T-cell (primary cell): ENCODE data around the gene PRKCZ. TPM values are rescaled to one million over a fixed set of nuclear protein-coding genes. Genes with fewer than 3 reads are reported as not detected.

Experiments used
- ATAC-seq, 4 experiments: fragments of 200-7000 bp in 3 of 4; fragments of 150-1000 bp in 1 of 4; cut with Tn5 transposase; replicated peaks in 1 of 4; 1 replicate in 3 of 4; 2 replicates in 1 of 4; pipeline ENCODE4 v1.10.0; 2021; ENCODE audit warnings: moderate library complexity in 3 of 4, mild to moderate bottlenecking in 2 of 4, moderate number of reproducible peaks in 1 of 4
- CTCF ChIA-PET, 2 donors: fragments of 300-600 bp; sonication (Branson Sonifier 250); formaldehyde crosslinking; loops; one replicate each; lab custom pipeline; 2022; ENCODE audit warnings: antibody characterized with exemption in 2 of 2; lab: Charles Lee
- POLR2A ChIA-PET, 2 donors: fragments of 300-600 bp; sonication (Branson Sonifier 250); formaldehyde crosslinking; loops; one replicate each; lab custom pipeline; 2022; ENCODE audit warnings: antibody characterized with exemption in 2 of 2; lab: Charles Lee
- DNase-seq, 35 experiments: peaks; one replicate each; pipeline versions ENCODE4 v3.0.0 to v3.0.0-alpha.2; 2013 to 2023
- H3K27ac ChIP-seq: one replicate; pipeline ENCODE4 v1.5.1; 2013; ENCODE audit warnings: low read length
- H3K27me3 ChIP-seq, 2 experiments: replicated peaks in 1 of 2; 1 replicate in 1 of 2; 2 replicates in 1 of 2; pipeline versions ENCODE4 v1.6.1 to v1.7.0; 2013; ENCODE audit warnings: low read length in 1 of 2, mixed read lengths in 1 of 2; ENCODE audit not compliant: control insufficient read depth in 2 of 2, insufficient read depth in 2 of 2; ENCODE audit errors: extremely low read depth in 1 of 2
- H3K36me3 ChIP-seq, 2 donors: 1 replicate in 1 of 2; 2 replicates in 1 of 2; pipeline versions ENCODE4 v1.6.1 to v1.7.0; 2013; ENCODE audit warnings: low read length in 1 of 2; ENCODE audit not compliant: control insufficient read depth in 2 of 2, insufficient read depth in 1 of 2; ENCODE audit errors: extremely low read depth in 1 of 2
- H3K4me1 ChIP-seq, 2 experiments: 1 replicate in 1 of 2; 2 replicates in 1 of 2; pipeline versions ENCODE4 v1.6.1 to v1.7.0; 2013; ENCODE audit warnings: low read length in 2 of 2, mixed read lengths in 1 of 2; ENCODE audit not compliant: insufficient read depth in 2 of 2, control insufficient read depth in 1 of 2; ENCODE audit errors: extremely low read depth in 1 of 2
- H3K4me3 ChIP-seq, 2 donors: 1 replicate in 1 of 2; 2 replicates in 1 of 2; pipeline versions ENCODE4 v1.5.1 to v1.7.0; 2013; ENCODE audit warnings: mild to moderate bottlenecking in 2 of 2, low read length in 1 of 2, moderate library complexity in 1 of 2; ENCODE audit not compliant: control insufficient read depth in 1 of 2; ENCODE audit errors: extremely low read depth in 1 of 2
- H3K9me3 ChIP-seq: 2 replicates; pipeline ENCODE4 v1.7.0; 2013
- H3K27ac Mint-ChIP-seq, 2 donors: one replicate each; pipeline ENCODE4 v1.8.0; 2020 to 2021; ENCODE audit warnings: mild to moderate bottlenecking in 2 of 2, mixed read lengths in 2 of 2
- H3K27me3 Mint-ChIP-seq, 2 donors: one replicate each; pipeline ENCODE4 v1.8.0; 2021 to 2022; ENCODE audit warnings: mixed read lengths in 2 of 2
- H3K36me3 Mint-ChIP-seq: one replicate; pipeline ENCODE4 v1.8.0; 2021; ENCODE audit warnings: mixed read lengths
- H3K4me1 Mint-ChIP-seq, 3 donors: one replicate each; pipeline ENCODE4 v1.8.0; 2020 to 2022; ENCODE audit warnings: mixed read lengths in 3 of 3, mild to moderate bottlenecking in 1 of 3
- H3K4me3 Mint-ChIP-seq, 3 donors: one replicate each; pipeline ENCODE4 v1.8.0; 2020 to 2022; ENCODE audit warnings: mild to moderate bottlenecking in 3 of 3, mixed read lengths in 3 of 3, moderate library complexity in 3 of 3
- H3K9me3 Mint-ChIP-seq, 3 donors: one replicate each; pipeline ENCODE4 v1.8.0; 2020 to 2022; ENCODE audit warnings: mixed read lengths in 3 of 3
- WGBS: methylation state at CpG from one replicate; pipeline ENCODE4 v1.1.5; 2013; ENCODE audit warnings: missing lambda C conversion rate; ENCODE audit not compliant: insufficient coverage; 5-methylcytosine and 5-hydroxymethylcytosine counted together
- total RNA-seq, 35 experiments: library from RNA in 6 of 35; stranded (reverse) in 6 of 35; fragments of 120-200 nt in 1 of 35; gene quantifications; one replicate each; pipeline versions ENCODE4 v1.2.1 to v1.2.4 and lab custom pipeline; 2013 to 2026

PRKCZ gene
- total RNA-seq, 5 donors from 2014 or later (not counting 1 experiment from before 2014, with no cell fraction given) = 27.5 to 36.9 (median 31.0) TPM

DNA sequence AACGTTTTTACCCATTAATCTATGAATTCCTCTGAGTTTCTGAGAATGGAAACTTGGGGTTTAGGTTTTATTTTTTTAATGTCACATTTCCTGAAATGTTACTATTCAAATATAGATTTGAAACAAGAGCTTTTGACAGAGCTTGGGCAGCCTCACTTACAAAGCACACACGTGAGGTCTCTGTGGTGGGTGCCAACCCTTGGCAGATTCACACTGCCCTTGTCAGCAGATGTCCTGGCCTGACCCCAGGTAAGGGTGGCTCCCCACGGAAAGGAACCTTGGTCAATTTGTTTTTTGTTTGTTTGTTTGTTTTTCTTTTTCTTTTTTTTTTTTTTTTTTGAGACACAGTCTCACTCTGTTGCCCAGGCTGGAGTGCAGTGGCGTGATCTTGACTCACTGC is 90.8 kb downstream of the PRKCZ start:
- DNase-seq (no peak), ATAC-seq (no peak)
- no peaks in the 10 kb centered on the region for H3K9me3 Mint-ChIP-seq
- Histone ChIP-seq H3K9me3 (no peaks in the 10 kb centered on the region), H3K4me1 (peaks cover 14 to 24% of the 10 kb centered on the region in 2 experiments), H3K27ac (no peak overlapping the region), H3K4me3 (no peak overlapping the region), H3K27me3 (no peaks in the 10 kb centered on the region), H3K36me3 (peaks cover 0 to 2% of the 10 kb centered on the region in 2 donors)
- peaks cover 12 to 23% (median 22%) of the 10 kb centered on the region in 3 donors for H3K4me1 Mint-ChIP-seq
- ChIA-PET CTCF (interaction anchor here in 1 of 2 donors (0.6 kb wide), 1 partner anchor 17 kb away, joined by 3 read pairs; no protein-coding TSS in a partner anchor), POLR2A (interaction anchor here in 1 of 2 donors (0.7 kb wide), 1 partner anchor 929 kb away, joined by 7 read pairs; no protein-coding TSS in a partner anchor)
- 53% methylated on average over 2 of the region's 4 CpGs for WGBS
- H3K4me3 Mint-ChIP-seq = no peak overlapping the region
- H3K27me3 Mint-ChIP-seq = no peaks in the 10 kb centered on the region
- no peak overlapping the region for H3K27ac Mint-ChIP-seq
- no peaks in the 10 kb centered on the region for H3K36me3 Mint-ChIP-seq

DNA sequence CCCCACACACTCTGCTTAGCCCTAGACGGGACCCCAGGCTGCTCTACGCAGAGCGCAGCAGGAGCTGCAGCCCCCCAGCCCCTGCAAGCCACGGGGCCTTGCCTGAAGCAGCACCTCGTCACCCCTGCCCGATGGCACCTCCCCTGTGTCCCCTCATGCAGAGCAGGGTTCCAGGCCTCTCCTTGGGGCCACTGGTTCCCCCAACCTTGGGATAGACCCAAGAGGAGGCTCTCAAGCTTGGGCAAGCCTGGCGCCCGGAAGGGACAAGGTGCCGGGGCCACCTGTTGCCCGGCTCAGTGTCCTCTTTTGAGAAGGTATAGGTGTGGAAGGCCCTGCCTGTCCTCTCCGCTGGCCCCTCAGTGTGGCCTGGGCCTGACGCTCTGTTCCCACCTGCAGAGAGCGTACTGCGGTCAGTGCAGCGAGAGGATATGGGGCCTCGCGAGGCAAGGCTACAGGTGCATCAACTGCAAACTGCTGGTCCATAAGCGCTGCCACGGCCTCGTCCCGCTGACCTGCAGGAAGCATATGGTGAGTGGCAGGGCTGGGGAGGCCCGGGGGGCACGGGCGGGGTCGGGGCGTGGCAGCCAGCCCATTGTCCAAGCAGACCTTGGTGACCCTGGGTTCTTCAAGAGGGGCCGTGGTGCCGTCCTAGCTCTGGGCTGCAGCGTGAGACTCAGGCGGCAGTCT is 93.7 kb downstream of the PRKCZ start:
- DNase-seq (no peak), ATAC-seq (no peak)
- Histone ChIP-seq H3K27me3 (no peaks in the 10 kb centered on the region), H3K36me3 (no peaks in the 10 kb centered on the region), H3K4me1 (peaks cover 30 to 45% of the 10 kb centered on the region in 2 experiments), H3K4me3 (no peak overlapping the region), H3K27ac (no peak overlapping the region), H3K9me3 (no peaks in the 10 kb centered on the region)
- no peaks in the 10 kb centered on the region for H3K36me3 Mint-ChIP-seq
- no peak overlapping the region for H3K27ac Mint-ChIP-seq
- no peaks in the 10 kb centered on the region for H3K27me3 Mint-ChIP-seq
- CTCF ChIA-PET = interaction anchor here in 1 of 2 donors (1.1 kb wide), 1 partner anchor 11 kb away, joined by 5 read pairs; no protein-coding TSS in a partner anchor
- H3K9me3 Mint-ChIP-seq = no peaks in the 10 kb centered on the region
- POLR2A ChIA-PET = interaction anchor here in 1 of 2 donors (0.6 kb wide), 1 partner anchor 412 kb away, joined by 8 read pairs; no protein-coding TSS in a partner anchor
- 89% methylated on average over 26 of the region's 30 CpGs for WGBS
- H3K4me3 Mint-ChIP-seq = no peak overlapping the region
- peaks cover 10 to 12% (median 11%) of the 10 kb centered on the region in 3 donors for H3K4me1 Mint-ChIP-seq

DNA sequence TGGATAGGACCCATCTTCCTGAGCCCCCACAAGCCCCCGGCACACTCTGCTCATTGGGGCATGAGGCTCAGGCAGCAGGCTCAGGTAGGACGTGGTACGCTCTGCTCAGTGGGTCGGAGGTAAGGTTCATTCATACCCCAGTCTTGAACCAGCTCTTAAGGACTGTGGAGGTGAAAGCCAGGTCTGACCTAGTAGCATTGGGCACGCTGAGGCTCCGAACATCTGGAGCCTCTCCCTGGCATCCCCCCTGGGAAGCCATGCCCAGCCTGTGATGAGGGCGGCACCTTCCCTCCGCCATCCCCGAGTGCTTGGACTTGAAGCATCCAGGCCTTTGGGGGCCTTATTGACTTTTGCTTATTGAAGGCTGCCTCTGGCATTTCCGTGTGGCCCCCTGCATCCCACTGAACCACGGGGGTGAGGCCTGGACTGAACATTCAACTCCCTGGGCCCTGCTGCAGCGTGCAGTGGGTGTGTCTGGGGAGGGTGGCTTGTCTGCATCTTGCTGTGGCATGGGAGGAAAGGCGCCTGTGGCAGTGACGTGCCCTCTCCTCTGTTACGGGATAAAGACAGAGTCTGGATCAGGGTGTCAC is 94.4 kb downstream of the PRKCZ start:
- CTCF ChIA-PET = no interaction called here
- H3K27me3 Mint-ChIP-seq = no peaks in the 10 kb centered on the region
- peaks cover 7 to 11% (median 11%) of the 10 kb centered on the region in 3 donors for H3K4me1 Mint-ChIP-seq
- 94% methylated on average over 15 of the region's 15 CpGs for WGBS
- H3K36me3 Mint-ChIP-seq = no peaks in the 10 kb centered on the region
- H3K27ac ChIP-seq = no peak overlapping the region
- no peaks in the 10 kb centered on the region for H3K9me3 ChIP-seq
- no peak overlapping the region for H3K27ac Mint-ChIP-seq
- no peaks in the 10 kb centered on the region for H3K27me3 ChIP-seq
- no peak for ATAC-seq
- no peaks in the 10 kb centered on the region for H3K36me3 ChIP-seq
- no peak overlapping the region for H3K4me3 ChIP-seq
- POLR2A ChIA-PET = interaction anchor here in 1 of 2 donors (0.6 kb wide), 1 partner anchor 413 kb away, joined by 8 read pairs; no protein-coding TSS in a partner anchor
- H3K9me3 Mint-ChIP-seq = no peaks in the 10 kb centered on the region
- H3K4me1 ChIP-seq = peaks cover 35 to 50% of the 10 kb centered on the region in 2 experiments
- DNase-seq = no peak
- H3K4me3 Mint-ChIP-seq = no peak overlapping the region

GRCh38 chr1:2145946-2146835 is 96.0 kb downstream of the PRKCZ start:
- no peak overlapping the region for H3K27ac ChIP-seq
- H3K27me3 ChIP-seq = no peaks in the 10 kb centered on the region
- H3K4me1 ChIP-seq = peaks cover 41 to 59% of the 10 kb centered on the region in 2 experiments
- no peak overlapping the region for H3K27ac Mint-ChIP-seq
- peak in 21 of 35 experiments; percentile 18 to 69 (median 28) for DNase-seq
- H3K4me1 Mint-ChIP-seq = peaks cover 2 to 14% (median 8%) of the 10 kb centered on the region in 3 donors
- WGBS = 51% methylated on average over 9 of the region's 19 CpGs
- H3K36me3 ChIP-seq = no peaks in the 10 kb centered on the region
- CTCF ChIA-PET = no interaction called here
- ATAC-seq = peak; percentile 41 to 74 (median 48)
- no peaks in the 10 kb centered on the region for H3K36me3 Mint-ChIP-seq
- H3K9me3 ChIP-seq = no peaks in the 10 kb centered on the region
- no peaks in the 10 kb centered on the region for H3K9me3 Mint-ChIP-seq
- H3K4me3 ChIP-seq = no peak overlapping the region
- no peaks in the 10 kb centered on the region for H3K27me3 Mint-ChIP-seq
- H3K4me3 Mint-ChIP-seq = no peak overlapping the region
- POLR2A ChIA-PET = no interaction called here

GRCh38 chr1:2146836-2147517 is 96.8 kb downstream of the PRKCZ start:
- no peaks in the 10 kb centered on the region for H3K27me3 Mint-ChIP-seq
- ChIA-PET CTCF (no interaction called here), POLR2A (no interaction called here)
- no peak for DNase-seq
- no peaks in the 10 kb centered on the region for H3K27me3 ChIP-seq
- no peaks in the 10 kb centered on the region for H3K36me3 ChIP-seq
- H3K4me3 Mint-ChIP-seq = no peak overlapping the region
- no peak for ATAC-seq
- H3K4me1 ChIP-seq = peaks cover 44 to 67% of the 10 kb centered on the region in 2 experiments
- H3K27ac ChIP-seq = no peak overlapping the region
- no peak overlapping the region for H3K4me3 ChIP-seq
- peaks cover 3% of the 10 kb centered on the region for H3K36me3 Mint-ChIP-seq
- H3K9me3 ChIP-seq = no peaks in the 10 kb centered on the region
- H3K4me1 Mint-ChIP-seq = peaks cover 5 to 18% (median 12%) of the 10 kb centered on the region in 3 donors
- WGBS = 83% methylated on average over 11 of the region's 11 CpGs
- H3K9me3 Mint-ChIP-seq = no peaks in the 10 kb centered on the region
- no peak overlapping the region for H3K27ac Mint-ChIP-seq
